Measurements from ENCODE around the gene TMX1.

TMX1 gene

DNA sequence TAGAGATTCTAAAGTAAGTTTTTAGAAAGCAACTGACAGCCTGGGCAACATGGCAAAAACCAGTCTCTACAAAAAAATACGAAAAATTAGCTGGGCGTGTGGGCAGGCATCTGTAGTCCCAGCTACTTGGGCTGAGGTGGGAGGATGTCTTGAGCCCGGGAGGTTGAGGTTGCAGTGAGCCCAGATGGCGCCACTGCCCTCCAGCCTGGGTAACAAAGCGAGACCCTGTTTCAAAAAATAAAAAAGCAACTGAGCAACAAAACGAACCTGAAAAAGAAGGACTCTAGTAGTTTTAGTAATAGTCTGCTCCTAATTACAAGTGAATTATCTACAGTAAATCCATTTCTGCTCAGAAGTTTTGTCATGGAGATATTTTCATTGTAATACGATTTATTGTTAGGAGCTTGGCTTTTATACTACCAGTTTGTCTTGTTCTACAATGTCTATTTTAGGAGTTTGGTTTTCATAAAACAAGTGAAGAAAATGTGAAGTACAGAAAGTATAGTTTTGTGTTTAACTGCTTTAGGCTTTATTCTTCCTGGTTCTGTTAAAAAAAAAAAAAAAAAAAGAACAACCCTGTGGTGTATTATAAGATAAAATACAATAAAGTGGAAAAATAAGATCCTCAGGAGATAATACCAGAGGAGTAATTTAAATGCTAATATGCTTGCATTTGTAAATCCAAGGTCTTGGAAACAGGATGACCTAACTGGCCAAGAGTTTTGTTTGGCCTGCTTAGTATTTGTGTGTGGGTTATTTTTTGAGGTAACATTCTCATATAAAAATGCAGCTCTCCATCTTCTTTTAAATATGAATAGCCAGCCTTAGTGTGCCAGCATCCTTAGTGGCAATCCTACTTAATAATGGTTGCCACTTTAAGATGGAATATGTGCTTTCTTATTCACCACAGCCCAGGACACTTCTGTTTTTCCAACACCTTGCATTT is 2.8 kb downstream of the TMX1 start:
- H3K4me3 ChIP-seq (ENCODE audit: low read depth, low read length), result peak overlapping the region; percentile 13
- TF ChIP-seq, protein P1, sequence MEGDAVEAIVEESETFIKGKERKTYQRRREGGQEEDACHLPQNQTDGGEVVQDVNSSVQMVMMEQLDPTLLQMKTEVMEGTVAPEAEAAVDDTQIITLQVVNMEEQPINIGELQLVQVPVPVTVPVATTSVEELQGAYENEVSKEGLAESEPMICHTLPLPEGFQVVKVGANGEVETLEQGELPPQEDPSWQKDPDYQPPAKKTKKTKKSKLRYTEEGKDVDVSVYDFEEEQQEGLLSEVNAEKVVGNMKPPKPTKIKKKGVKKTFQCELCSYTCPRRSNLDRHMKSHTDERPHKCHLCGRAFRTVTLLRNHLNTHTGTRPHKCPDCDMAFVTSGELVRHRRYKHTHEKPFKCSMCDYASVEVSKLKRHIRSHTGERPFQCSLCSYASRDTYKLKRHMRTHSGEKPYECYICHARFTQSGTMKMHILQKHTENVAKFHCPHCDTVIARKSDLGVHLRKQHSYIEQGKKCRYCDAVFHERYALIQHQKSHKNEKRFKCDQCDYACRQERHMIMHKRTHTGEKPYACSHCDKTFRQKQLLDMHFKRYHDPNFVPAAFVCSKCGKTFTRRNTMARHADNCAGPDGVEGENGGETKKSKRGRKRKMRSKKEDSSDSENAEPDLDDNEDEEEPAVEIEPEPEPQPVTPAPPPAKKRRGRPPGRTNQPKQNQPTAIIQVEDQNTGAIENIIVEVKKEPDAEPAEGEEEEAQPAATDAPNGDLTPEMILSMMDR (IDR thresholded peaks at IDR 0.05; ENCODE audit: borderline replicate concordance, insufficient read depth, low read depth, low read length), result 0 out of 2 replicates have a peak, but pooled peaks have one; percentile 18

DNA sequence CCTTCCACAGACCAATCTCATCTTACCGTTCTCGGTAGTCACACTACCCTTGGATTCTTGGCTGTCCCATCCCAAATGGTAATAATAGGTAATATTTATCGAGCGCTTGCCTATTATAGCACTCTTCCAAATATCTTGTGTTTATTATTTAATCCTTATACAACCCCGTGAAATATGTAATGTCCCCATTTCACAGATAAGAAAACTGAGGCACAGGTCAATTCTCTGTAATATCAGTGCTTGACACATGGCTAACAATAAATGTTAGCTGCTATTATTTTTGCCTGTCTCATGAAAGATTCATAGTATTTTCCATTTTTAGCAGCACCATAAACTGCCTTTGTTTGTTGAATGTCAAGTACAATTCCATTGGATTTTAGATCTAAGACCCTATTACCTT is 4.5 kb downstream of the TMX1 start:
- no peak overlapping the region for H3K4me3 ChIP-seq (ENCODE audit: low read depth, low read length)
- TF ChIP-seq, protein P1 (IDR thresholded peaks at IDR 0.05; ENCODE audit: borderline replicate concordance, insufficient read depth, low read depth, low read length), result no peak

DNA sequence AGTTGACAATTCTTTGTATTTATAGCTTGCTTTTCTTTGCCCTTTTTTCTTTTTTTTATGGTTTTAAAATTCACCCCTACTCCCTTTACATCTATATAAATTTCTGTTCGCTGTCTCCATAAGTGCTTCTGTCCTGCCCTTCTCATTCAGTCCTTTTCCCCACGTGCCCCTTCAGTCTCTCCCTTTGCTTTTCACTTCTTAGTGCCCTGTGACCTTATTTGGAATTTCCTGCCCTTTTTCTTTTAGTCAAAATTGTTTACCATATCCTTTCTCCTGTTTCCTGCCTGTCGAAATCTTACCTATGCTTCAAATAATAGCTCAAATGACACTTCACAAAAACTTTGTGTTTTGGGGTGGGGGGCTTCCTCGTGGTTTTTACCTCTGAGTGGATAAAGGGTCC is 6.0 kb downstream of the TMX1 start:
- TF ChIP-seq, protein P1 (IDR thresholded peaks at IDR 0.05; ENCODE audit: borderline replicate concordance, insufficient read depth, low read depth, low read length), result no peak
- no peak overlapping the region for H3K4me3 ChIP-seq (ENCODE audit: low read depth, low read length)

DNA sequence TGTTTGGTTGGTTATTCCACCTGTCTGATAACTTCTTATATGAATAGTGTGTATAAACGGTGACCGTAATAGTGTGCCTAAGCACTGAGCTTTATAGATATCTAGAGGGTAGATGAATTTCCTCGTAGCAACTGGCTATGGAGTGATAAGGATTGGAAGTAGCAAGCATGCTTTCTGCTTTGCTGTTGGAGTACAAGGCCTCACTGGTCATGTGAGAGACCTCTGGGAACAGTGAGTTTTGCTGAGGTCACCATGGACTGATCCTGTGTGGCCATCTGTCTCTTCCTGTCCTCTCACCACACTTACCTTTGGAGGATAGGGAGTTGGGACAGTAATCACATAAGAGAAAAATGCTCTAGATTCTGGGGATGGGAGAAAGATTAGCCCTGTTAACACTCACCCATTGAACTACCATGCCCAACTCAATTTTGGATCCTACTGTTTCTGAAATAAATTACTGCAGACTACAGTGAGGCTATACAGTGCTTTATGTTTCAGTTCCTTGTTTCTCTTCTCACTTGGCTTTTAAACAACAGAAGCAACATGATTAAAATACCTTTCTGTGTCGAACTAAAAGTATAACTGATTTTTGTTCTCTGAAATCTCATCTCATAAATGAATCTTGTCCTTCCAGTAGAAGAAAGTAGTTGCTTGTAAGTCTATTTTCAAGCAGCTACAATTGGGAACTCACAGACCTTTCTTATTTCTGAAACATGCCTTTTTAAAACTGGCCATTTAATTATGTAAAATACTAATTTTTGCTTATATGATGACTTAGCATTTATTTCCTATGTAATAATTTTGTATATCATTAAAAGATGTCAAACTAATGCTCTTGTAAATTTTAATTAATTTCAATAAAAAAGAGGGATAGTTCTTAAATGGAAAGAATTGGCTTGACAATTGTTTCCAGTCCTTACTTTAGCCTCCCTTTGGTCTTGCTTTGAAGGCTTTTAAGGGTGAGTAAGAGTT is 8.3 kb downstream of the TMX1 start:
- no peak overlapping the region for H3K4me3 ChIP-seq (ENCODE audit: low read depth, low read length)
- TF ChIP-seq, protein P1 (IDR thresholded peaks at IDR 0.05; ENCODE audit: borderline replicate concordance, insufficient read depth, low read depth, low read length), result no peak

DNA sequence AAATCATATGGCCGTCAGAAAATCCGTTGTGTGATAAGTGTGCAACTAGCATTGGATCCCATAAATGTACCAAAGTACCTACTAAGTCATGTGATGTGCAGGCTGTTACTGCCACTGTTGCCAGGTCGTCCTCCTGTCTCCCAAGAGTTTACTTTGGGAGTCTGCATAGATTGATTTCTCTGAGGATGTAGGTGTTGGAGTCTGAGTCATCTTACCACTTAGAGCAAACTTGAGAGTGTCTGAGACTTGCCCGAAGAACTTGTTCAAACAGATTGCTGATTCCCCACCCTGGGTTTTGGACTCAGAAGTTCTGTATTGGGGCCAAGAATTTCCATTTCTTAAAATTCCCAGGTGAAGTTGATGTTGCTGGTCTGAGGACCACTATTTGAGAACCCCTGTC is 11.4 kb downstream of the TMX1 start:
- H3K4me3 ChIP-seq (ENCODE audit: low read depth, low read length), result no peak overlapping the region
- TF ChIP-seq, protein P1 (IDR thresholded peaks at IDR 0.05; ENCODE audit: borderline replicate concordance, insufficient read depth, low read depth, low read length), result no peak

DNA sequence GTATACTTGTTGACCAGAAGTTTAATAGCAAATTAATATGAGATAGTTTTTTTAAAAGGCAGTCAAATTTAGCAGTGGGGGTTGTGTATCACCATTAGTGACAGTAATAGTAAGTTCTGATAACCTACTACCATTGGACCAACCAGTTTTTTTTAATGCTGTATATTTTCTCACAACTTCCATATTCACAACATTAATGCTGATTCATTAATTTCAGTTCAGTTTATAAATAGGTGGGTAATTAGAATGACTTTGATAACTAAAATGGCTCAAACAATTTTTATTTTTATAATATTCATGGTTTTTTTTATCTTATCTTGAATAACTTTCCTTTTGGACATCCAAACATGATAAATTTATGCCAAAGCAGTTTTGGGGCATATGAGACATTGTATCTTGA is 13.8 kb downstream of the TMX1 start:
- TF ChIP-seq, protein P1 (IDR thresholded peaks at IDR 0.05; ENCODE audit: borderline replicate concordance, insufficient read depth, low read depth, low read length), result no peak
- H3K4me3 ChIP-seq (ENCODE audit: low read depth, low read length), result no peak overlapping the region
